Stomach (tissue), 9 donors: ENCODE measurements around the gene ALKBH7. TPM values are rescaled to one million over a fixed set of nuclear protein-coding genes. Genes with fewer than 3 reads are reported as not detected.
A peak's percentile ranks its signal among the peaks of the same experiment; 100 is the strongest.

ENCODE experiments used
- DNase-seq, 2 donors: peaks; one replicate each; pipeline versions ENCODE4 v3.0.0 to v3.0.0-alpha.2; 2013 to 2019
- H3K27ac ChIP-seq, 5 donors: fragments of 200-600 bp in 4 of 5; sonication (generic) in 4 of 5; one replicate each; pipeline ENCODE4 v1.5.1; 2013 to 2019; ENCODE audit warnings: mild to moderate bottlenecking in 1 of 5, moderate library complexity in 1 of 5
- H3K27me3 ChIP-seq, 3 donors: fragments of 200-600 bp; sonication (generic); one replicate each; pipeline ENCODE4 v1.5.1; 2017 to 2019; ENCODE audit warnings: mixed run types in 1 of 3
- H3K36me3 ChIP-seq, 4 donors: fragments of 200-600 bp; sonication (generic); 1 replicate in 3 of 4; 2 replicates in 1 of 4; pipeline ENCODE4 v1.5.1; 2016 to 2019
- H3K4me1 ChIP-seq, 4 donors: fragments of 200-600 bp; sonication (generic); one replicate each; pipeline ENCODE4 v1.5.1; 2016 to 2019
- H3K4me3 ChIP-seq, 4 donors: fragments of 200-600 bp; sonication (generic) in 3 of 4; one replicate each; pipeline ENCODE4 v1.5.1; 2016 to 2019; ENCODE audit warnings: mild to moderate bottlenecking in 1 of 4
- H3K9me3 ChIP-seq, 4 donors: fragments of 200-600 bp; sonication (generic); one replicate each; pipeline ENCODE4 v1.5.1; 2016 to 2019
- EP300 ChIP-seq: sonication (generic); formaldehyde crosslinking; IDR thresholded peaks from one replicate; pipeline ENCODE4 v1.6.1; 2017; ENCODE audit warnings: antibody characterized with exemption
- POLR2A ChIP-seq, 4 donors: fragments of 450-650 bp; IDR thresholded peaks; one replicate each; pipeline ENCODE4 v1.6.1; 2016; ENCODE audit warnings: antibody characterized with exemption in 4 of 4, control low read depth in 2 of 4, mild to moderate bottlenecking in 1 of 4, moderate library complexity in 1 of 4
- POLR2AphosphoS5 ChIP-seq, 3 donors: sonication (generic); formaldehyde crosslinking; IDR thresholded peaks; one replicate each; pipeline ENCODE4 v1.6.1; 2016; ENCODE audit warnings: antibody characterized with exemption in 3 of 3
- WGBS, 5 donors: extraction: QIAGEN DNeasy Blood & Tissue Kit in 3 of 5; methylation state at CpG; one replicate each; pipeline versions ENCODE4 v1.1.5 to v1.1.7; 2013 to 2018; 5-methylcytosine and 5-hydroxymethylcytosine counted together
- intact Hi-C: fragments of 100-400 bp; cut with DNase I; formaldehyde crosslinking; loops from one replicate; pipeline ENCODE4 v1.15.1; 2023; ENCODE audit warnings: low total_unique reads
- polyA plus RNA-seq, 3 donors: library from polyadenylated mRNA; stranded (reverse); fragments of 200-250 nt; gene quantifications; one replicate each; pipeline ENCODE4 v1.2.3, GENCODE V29; 2013
- total RNA-seq, 5 donors: library from RNA; depleted of rRNA; stranded (reverse); fragments of >200 nt; gene quantifications; one replicate each; pipeline versions ENCODE4 v1.1.0 to v1.2.3, GENCODE V29; 2014 to 2016
- TF ChIP-seq, protein P1 (sequence below), 7 experiments: fragments of 450-650 bp in 4 of 7; fragments of 200-600 bp in 3 of 7; sonication (generic) in 3 of 7; IDR thresholded peaks; one replicate each; pipeline ENCODE4 v1.5.1; 2016 to 2019; ENCODE audit warnings: antibody characterized with exemption in 7 of 7, control low read depth in 2 of 7, mild to moderate bottlenecking in 1 of 7
- donor health status: healthy with polysubstance abuse.
- donor health status: Bipolar disorder and iron deficiency.
- donor health status: healthy.

Gene ALKBH7
- total and polyA plus RNA-seq, 8 donors, result 5.3 to 138 (median 64.3) TPM

DNA sequence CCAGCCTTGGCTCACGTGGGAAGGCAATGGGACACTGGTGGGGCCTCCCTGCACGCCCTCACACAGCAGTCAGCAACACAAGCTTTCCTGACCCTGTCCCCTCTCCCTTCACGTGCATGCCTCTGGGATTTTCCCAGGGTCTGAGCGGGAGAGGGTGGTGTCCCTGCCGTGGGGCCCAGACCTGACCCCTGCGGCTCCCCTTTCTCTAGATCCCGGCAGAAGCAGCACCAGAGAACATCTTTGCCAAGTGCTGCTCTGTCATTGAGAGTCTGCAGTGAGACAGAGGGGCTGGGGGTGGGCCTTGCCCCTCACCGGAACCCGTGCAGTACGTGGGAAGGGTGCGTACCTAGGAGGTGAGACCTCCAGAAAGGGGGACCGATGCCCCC lies 39.5 kb downstream of the ALKBH7 start:
- H3K4me3 ChIP-seq, result no peak overlapping the region
- intact Hi-C loops, result no loop called here
- peaks cover 32 to 40% (median 34%) of the 10 kb centered on the region in 4 donors for H3K36me3 ChIP-seq
- no peaks in the 10 kb centered on the region for H3K9me3 ChIP-seq
- no peak for DNase-seq
- TF ChIP-seq EP300, result no peak
- TF ChIP-seq, protein P1, sequence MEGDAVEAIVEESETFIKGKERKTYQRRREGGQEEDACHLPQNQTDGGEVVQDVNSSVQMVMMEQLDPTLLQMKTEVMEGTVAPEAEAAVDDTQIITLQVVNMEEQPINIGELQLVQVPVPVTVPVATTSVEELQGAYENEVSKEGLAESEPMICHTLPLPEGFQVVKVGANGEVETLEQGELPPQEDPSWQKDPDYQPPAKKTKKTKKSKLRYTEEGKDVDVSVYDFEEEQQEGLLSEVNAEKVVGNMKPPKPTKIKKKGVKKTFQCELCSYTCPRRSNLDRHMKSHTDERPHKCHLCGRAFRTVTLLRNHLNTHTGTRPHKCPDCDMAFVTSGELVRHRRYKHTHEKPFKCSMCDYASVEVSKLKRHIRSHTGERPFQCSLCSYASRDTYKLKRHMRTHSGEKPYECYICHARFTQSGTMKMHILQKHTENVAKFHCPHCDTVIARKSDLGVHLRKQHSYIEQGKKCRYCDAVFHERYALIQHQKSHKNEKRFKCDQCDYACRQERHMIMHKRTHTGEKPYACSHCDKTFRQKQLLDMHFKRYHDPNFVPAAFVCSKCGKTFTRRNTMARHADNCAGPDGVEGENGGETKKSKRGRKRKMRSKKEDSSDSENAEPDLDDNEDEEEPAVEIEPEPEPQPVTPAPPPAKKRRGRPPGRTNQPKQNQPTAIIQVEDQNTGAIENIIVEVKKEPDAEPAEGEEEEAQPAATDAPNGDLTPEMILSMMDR (IDR thresholded peaks at IDR 0.05), result no peak
- no peak for TF ChIP-seq POLR2A (IDR thresholded peaks at IDR 0.05)
- no peak for TF ChIP-seq POLR2AphosphoS5 (IDR thresholded peaks at IDR 0.05)
- H3K4me1 ChIP-seq, result peaks cover 0 to 21% (median 16%) of the 10 kb centered on the region in 4 donors
- WGBS, 5 donors, result 56 to 82% (median 63%) methylated on average over 7 to 12 of the region's 12 CpGs
- no peaks in the 10 kb centered on the region for H3K27me3 ChIP-seq
- no peak overlapping the region for H3K27ac ChIP-seq

DNA sequence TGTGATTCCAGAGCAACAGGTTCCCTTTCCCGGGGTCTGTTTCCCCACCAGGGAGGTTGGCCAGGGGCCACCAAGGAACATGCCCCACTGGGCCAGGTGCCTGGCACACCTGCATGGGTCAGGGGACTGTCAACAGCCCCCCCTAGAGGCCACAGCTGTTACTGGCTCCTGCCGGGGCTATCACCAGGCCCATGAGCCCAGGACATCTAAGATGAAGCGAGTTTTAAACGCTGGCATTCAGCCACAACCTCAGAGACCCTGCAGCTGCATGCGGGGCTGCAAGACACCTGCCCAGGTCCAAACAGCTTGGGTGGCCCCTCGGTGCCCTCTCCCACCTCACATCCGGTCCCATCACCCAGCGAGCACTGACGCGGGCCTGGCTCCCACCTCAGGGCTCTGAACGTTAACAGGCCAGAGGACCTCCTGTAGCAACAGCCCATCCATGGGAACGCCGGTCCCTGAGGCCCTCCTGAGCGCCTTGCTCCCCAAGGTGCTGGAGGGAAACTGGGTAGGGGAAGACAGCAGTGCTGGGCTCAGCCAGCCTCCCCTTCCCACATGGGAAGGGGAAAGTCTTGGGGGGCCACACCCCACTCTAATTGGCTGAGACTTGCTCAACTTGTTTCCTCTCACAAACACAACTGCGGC lies 40.0 kb downstream of the ALKBH7 start:
- Histone ChIP-seq H3K36me3 (peaks cover 37 to 45% (median 39%) of the 10 kb centered on the region in 4 donors), H3K27me3 (no peaks in the 10 kb centered on the region), H3K4me1 (peaks cover 0 to 23% (median 16%) of the 10 kb centered on the region in 4 donors), H3K27ac (peak overlapping the region in 3 of 5 donors; percentile 32 to 62 (median 35)), H3K4me3 (no peak overlapping the region), H3K9me3 (no peaks in the 10 kb centered on the region)
- DNase-seq, result peak; percentile 61 to 83
- intact Hi-C loops, result no loop called here
- WGBS, 5 donors, result 22 to 35% (median 29%) methylated on average over 5 to 15 of the region's 15 CpGs
- TF ChIP-seq, protein P1 (IDR thresholded peaks at IDR 0.05), result peak in 3 of 7 experiments; percentile 35 to 49 (median 43)
- TF ChIP-seq POLR2AphosphoS5 (IDR thresholded peaks at IDR 0.05), result no peak

DNA sequence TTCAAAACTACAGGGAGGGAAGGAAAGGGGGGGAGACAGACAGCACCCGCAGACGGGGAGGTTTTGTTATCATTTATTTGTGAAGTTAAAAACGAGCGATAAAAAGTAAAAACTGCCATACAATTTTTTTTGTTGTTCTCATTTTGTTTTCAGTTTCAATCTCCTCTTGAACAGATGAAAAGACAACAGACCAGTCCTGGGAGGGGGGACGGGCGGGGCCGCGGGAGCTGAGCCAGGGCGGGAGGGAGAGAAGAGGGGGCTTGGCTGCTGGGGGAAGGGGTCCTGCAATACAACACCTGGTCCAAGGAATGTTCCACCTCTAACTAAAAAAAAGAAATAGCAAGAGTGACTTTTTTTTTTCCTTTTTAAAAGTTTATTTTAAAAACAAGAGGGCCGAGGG lies 40.7 kb downstream of the ALKBH7 start:
- Histone ChIP-seq H3K27me3 (no peaks in the 10 kb centered on the region), H3K4me1 (peaks cover 0 to 30% (median 23%) of the 10 kb centered on the region in 4 donors), H3K36me3 (peaks cover 44 to 52% (median 46%) of the 10 kb centered on the region in 4 donors), H3K27ac (peak overlapping the region in 3 of 5 donors; percentile 35 to 62 (median 55)), H3K4me3 (no peak overlapping the region), H3K9me3 (no peaks in the 10 kb centered on the region)
- 15 to 36% (median 30%) methylated on average over 10 of the region's 10 CpGs for WGBS, 5 donors
- intact Hi-C loops, result no loop called here
- DNase-seq, result peak in 1 of 2 donors; percentile 50
- TF ChIP-seq POLR2AphosphoS5 (IDR thresholded peaks at IDR 0.05), result no peak
- TF ChIP-seq, protein P1 (IDR thresholded peaks at IDR 0.05), result no peak
- TF ChIP-seq POLR2A (IDR thresholded peaks at IDR 0.05), result no peak
- TF ChIP-seq EP300, result no peak

DNA sequence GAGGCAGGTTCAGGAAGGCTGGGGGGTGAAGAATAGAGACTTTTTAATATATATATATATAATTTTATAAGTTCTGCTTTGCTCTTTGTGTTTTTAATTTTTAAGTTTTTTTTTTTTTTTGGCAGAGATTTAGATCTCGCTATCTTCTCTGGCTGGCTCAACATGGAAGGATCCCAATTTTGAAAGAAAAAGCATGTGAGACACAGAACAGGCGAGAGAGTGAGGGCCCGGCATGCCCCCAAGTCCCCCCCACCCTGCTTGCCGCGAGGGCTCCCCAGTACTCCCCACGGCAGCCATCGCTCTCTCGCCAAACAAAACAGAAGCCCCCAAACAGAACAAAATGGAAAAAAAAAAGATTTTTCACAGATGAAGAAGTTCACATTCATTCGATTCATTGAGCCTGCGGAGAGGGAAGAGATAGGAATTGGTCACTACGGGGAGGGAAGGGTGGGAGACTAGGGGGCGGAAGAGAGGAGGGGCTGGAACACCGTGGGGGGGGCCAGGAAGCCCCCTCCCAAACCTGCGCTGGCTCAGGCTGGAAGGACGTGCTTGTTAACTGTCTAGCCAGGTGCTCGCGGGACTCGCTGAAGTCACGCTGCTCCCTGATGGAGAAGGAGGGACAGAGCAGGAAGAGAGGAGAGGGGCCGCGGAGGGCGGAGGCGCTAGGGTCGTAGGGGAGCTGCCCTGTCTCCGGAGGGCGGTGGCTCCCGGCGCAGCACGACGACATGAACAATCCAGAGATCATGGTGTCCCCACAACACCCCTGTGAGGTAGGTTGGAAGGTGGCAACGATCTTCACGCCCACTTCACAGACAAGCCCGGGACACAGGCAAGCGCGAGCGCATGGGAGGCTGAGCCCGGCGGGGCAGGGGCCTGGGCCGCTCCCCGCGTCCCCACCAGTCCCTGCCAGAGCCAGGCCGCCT lies 41.4 kb downstream of the ALKBH7 start:
- Histone ChIP-seq H3K36me3 (peaks cover 51 to 59% (median 53%) of the 10 kb centered on the region in 4 donors), H3K27me3 (no peaks in the 10 kb centered on the region), H3K27ac (peak overlapping the region in 2 of 5 donors; percentile 42 to 55), H3K9me3 (no peaks in the 10 kb centered on the region), H3K4me1 (peaks cover 0 to 34% (median 24%) of the 10 kb centered on the region in 4 donors), H3K4me3 (no peak overlapping the region)
- 64 to 71% (median 65%) methylated on average over 42 of the region's 42 CpGs for WGBS, 5 donors
- TF ChIP-seq, protein P1 (IDR thresholded peaks at IDR 0.05), result no peak
- no peak for TF ChIP-seq POLR2AphosphoS5 (IDR thresholded peaks at IDR 0.05)
- intact Hi-C loops, result no loop called here
- peak in 1 of 2 donors; percentile 40 for DNase-seq
